H9 (cell line): ENCODE data around the gene TRAIP. TPM values are rescaled to one million over a fixed set of nuclear protein-coding genes. Genes with fewer than 3 reads are reported as not detected.

ENCODE experiments used
- DNase-seq: peaks from one replicate; pipeline ENCODE4 v3.0.0-alpha.2; 2017
- H2AFZ ChIP-seq: one replicate; pipeline ENCODE4 v1.6.1; 2013; ENCODE audit warnings: mild to moderate bottlenecking, low read length, control low read depth, moderate library complexity
- H2AK5ac ChIP-seq: 2 replicates; pipeline ENCODE4 v1.6.1; 2013; ENCODE audit warnings: low read length, control low read depth, mixed read lengths; ENCODE audit not compliant: insufficient read length
- H2BK120ac ChIP-seq: one replicate; pipeline ENCODE4 v1.6.1; 2013; ENCODE audit warnings: low read depth, mild to moderate bottlenecking, low read length, control low read depth, inconsistent platforms; ENCODE audit not compliant: poor library complexity, severe bottlenecking
- H2BK12ac ChIP-seq: 2 replicates; pipeline ENCODE4 v1.6.1; 2013; ENCODE audit warnings: low read length, control low read depth, mixed read lengths, low read depth; ENCODE audit not compliant: insufficient read length
- H2BK15ac ChIP-seq: 2 replicates; pipeline ENCODE4 v1.6.1; 2013; ENCODE audit warnings: low read depth, low read length, control low read depth
- H2BK20ac ChIP-seq: one replicate; pipeline ENCODE4 v1.6.1; 2013; ENCODE audit warnings: low read depth, mild to moderate bottlenecking, low read length, control low read depth, inconsistent platforms; ENCODE audit not compliant: poor library complexity, severe bottlenecking
- H2BK5ac ChIP-seq: 2 replicates; pipeline ENCODE4 v1.6.1; 2013; ENCODE audit warnings: low read length, control low read depth, mixed read lengths; ENCODE audit not compliant: insufficient read length
- H3K14ac ChIP-seq: 2 replicates; pipeline ENCODE4 v1.6.1; 2013; ENCODE audit warnings: low read length, control low read depth; ENCODE audit not compliant: insufficient read depth
- H3K18ac ChIP-seq: 2 replicates; pipeline ENCODE4 v1.6.1; 2013; ENCODE audit warnings: low read depth, mild to moderate bottlenecking, mixed read lengths, low read length, control low read depth; ENCODE audit not compliant: insufficient read length
- H3K23ac ChIP-seq: 2 replicates; pipeline ENCODE4 v1.6.1; 2013; ENCODE audit warnings: low read length, control low read depth, mixed read lengths, low read depth; ENCODE audit not compliant: insufficient read length
- H3K23me2 ChIP-seq: 2 replicates; pipeline ENCODE4 v1.6.1; 2013; ENCODE audit warnings: low read depth, mild to moderate bottlenecking, mixed read lengths, low read length, control low read depth; ENCODE audit not compliant: insufficient read length, poor library complexity, severe bottlenecking
- H3K27ac ChIP-seq: 2 replicates; pipeline ENCODE4 v1.5.1; 2013; ENCODE audit warnings: low read length, control low read depth, mixed read lengths, low read depth; ENCODE audit not compliant: insufficient read length
- H3K27me3 ChIP-seq: 2 replicates; pipeline ENCODE4 v1.6.1; 2013; ENCODE audit warnings: low read length, control low read depth, inconsistent platforms; ENCODE audit not compliant: insufficient read depth
- H3K4ac ChIP-seq: 2 replicates; pipeline ENCODE4 v1.6.1; 2013; ENCODE audit warnings: low read depth, mild to moderate bottlenecking, control low read depth, inconsistent platforms, low read length, moderate library complexity
- H3K4me1 ChIP-seq: 2 replicates; pipeline ENCODE4 v1.6.1; 2013; ENCODE audit warnings: low read length, control low read depth, inconsistent platforms; ENCODE audit not compliant: insufficient read depth
- H3K4me2 ChIP-seq: 2 replicates; pipeline ENCODE4 v1.6.1; 2013; ENCODE audit warnings: low read length, control low read depth, mixed read lengths; ENCODE audit not compliant: insufficient read length, insufficient read depth
- H3K56ac ChIP-seq: 2 replicates; pipeline ENCODE4 v1.6.1; 2013; ENCODE audit warnings: low read depth, mild to moderate bottlenecking, mixed read lengths, low read length, control low read depth; ENCODE audit not compliant: insufficient read length
- H3K79me1 ChIP-seq: 2 replicates; pipeline ENCODE4 v1.6.1; 2013; ENCODE audit warnings: low read depth, mild to moderate bottlenecking, moderate library complexity, low read length, control low read depth, inconsistent platforms; ENCODE audit not compliant: insufficient read depth, poor library complexity, severe bottlenecking
- H3K79me2 ChIP-seq: 2 replicates; pipeline ENCODE4 v1.6.1; 2013; ENCODE audit warnings: low read length, control low read depth, inconsistent platforms; ENCODE audit not compliant: insufficient read depth
- H3K9ac ChIP-seq: 2 replicates; pipeline ENCODE4 v1.6.1; 2013; ENCODE audit warnings: low read length, control low read depth, mixed read lengths; ENCODE audit not compliant: insufficient read length; ENCODE audit errors: extremely low read depth
- H3K9me3 ChIP-seq: one replicate; pipeline ENCODE4 v1.6.1; 2013; ENCODE audit warnings: low read depth, low read length, inconsistent platforms; ENCODE audit not compliant: control insufficient read depth
- H3T11ph ChIP-seq: one replicate; pipeline ENCODE4 v1.6.1; 2013; ENCODE audit warnings: mild to moderate bottlenecking, low read length, control low read depth, inconsistent platforms
- H4K20me1 ChIP-seq: one replicate; pipeline ENCODE4 v1.6.1; 2013; ENCODE audit not compliant: control insufficient read depth, insufficient read length, insufficient read depth
- H4K5ac ChIP-seq: 2 replicates; pipeline ENCODE4 v1.6.1; 2013; ENCODE audit warnings: low read depth, mild to moderate bottlenecking, mixed read lengths, low read length, control low read depth; ENCODE audit not compliant: insufficient read length
- H4K8ac ChIP-seq: replicated peaks from 2 replicates; pipeline ENCODE4 v1.6.1; 2013; ENCODE audit warnings: low read length, control low read depth, mixed read lengths, low read depth; ENCODE audit not compliant: insufficient read length
- H4K91ac ChIP-seq: 2 replicates; pipeline ENCODE4 v1.6.1; 2013; ENCODE audit warnings: low read depth, mild to moderate bottlenecking, moderate library complexity, mixed read lengths, low read length, control low read depth; ENCODE audit not compliant: insufficient read length
- H3K27ac Mint-ChIP-seq, 3 experiments: 2 replicates in 2 of 3; 3 replicates in 1 of 3; pipeline ENCODE4 v1.8.0; 2020 to 2021; ENCODE audit warnings: mixed read lengths in 3 of 3, mild to moderate bottlenecking in 1 of 3, moderate library complexity in 1 of 3
- H3K27me3 Mint-ChIP-seq: 2 replicates; pipeline ENCODE4 v1.8.0; 2021; ENCODE audit warnings: low read depth, mild to moderate bottlenecking, moderate library complexity, mixed read lengths
- H3K36me3 Mint-ChIP-seq, 3 experiments: 2 replicates in 2 of 3; 3 replicates in 1 of 3; pipeline ENCODE4 v1.8.0; 2020 to 2021; ENCODE audit warnings: low read depth in 3 of 3, mixed read lengths in 3 of 3; ENCODE audit not compliant: insufficient read depth in 1 of 3
- H3K4me1 Mint-ChIP-seq, 2 experiments: 2 replicates each; pipeline ENCODE4 v1.8.0; 2020; ENCODE audit warnings: mixed read lengths in 2 of 2
- H3K4me3 Mint-ChIP-seq, 2 experiments: 2 replicates in 1 of 2; 3 replicates in 1 of 2; pipeline ENCODE4 v1.8.0; 2020 to 2021; ENCODE audit warnings: mild to moderate bottlenecking in 2 of 2, mixed read lengths in 2 of 2, moderate library complexity in 1 of 2
- H3K9me3 Mint-ChIP-seq, 2 experiments: 2 replicates in 1 of 2; 3 replicates in 1 of 2; pipeline ENCODE4 v1.8.0; 2020; ENCODE audit warnings: mild to moderate bottlenecking in 2 of 2, mixed read lengths in 2 of 2, moderate library complexity in 1 of 2
- WGBS: extraction: QIAGEN DNeasy Blood & Tissue Kit; methylation state at CpG from one replicate; pipeline ENCODE4 v1.1.7; 2013; ENCODE audit warnings: missing lambda C conversion rate, low lambda C conversion rate, mixed read lengths; ENCODE audit not compliant: insufficient read length; ENCODE audit errors: extremely low coverage; 5-methylcytosine and 5-hydroxymethylcytosine counted together
- total RNA-seq: library from RNA; stranded (reverse); gene quantifications from 2 replicates; pipeline ENCODE4 v1.2.1, GENCODE V29; 2021
- TF ChIP-seq, protein P1 (sequence below): fragments of 200-600 bp; sonication (generic); conservative IDR thresholded peaks from 3 replicates; pipeline ENCODE4 v1.8.0; 2021; ENCODE audit warnings: antibody characterized with exemption, mild to moderate bottlenecking

Gene TRAIP
- total RNA-seq, 1 experiment from 2014 or later: 36.7 TPM

GRCh38 chr3:49902511-49903345 lies 46.4 kb upstream of the TRAIP start:
- no peak overlapping the region for H3K4me2 ChIP-seq
- H3K4me1 ChIP-seq: peaks cover 2% of the 10 kb centered on the region; the same call in 1 of the 2 replicates
- H4K20me1 ChIP-seq: no peaks in the 10 kb centered on the region
- no peak overlapping the region for H4K8ac ChIP-seq
- no peaks in the 10 kb centered on the region for H3K79me2 ChIP-seq
- H3K27me3 Mint-ChIP-seq: no peaks in the 10 kb centered on the region
- H3K4me3 Mint-ChIP-seq: peak overlapping the region; percentile 46 to 58; a peak in 3 of 5 replicates
- no peak overlapping the region for H2BK5ac ChIP-seq
- H3K27me3 ChIP-seq: no peaks in the 10 kb centered on the region
- H3K9me3 ChIP-seq: no peaks in the 10 kb centered on the region
- no peak overlapping the region for H3T11ph ChIP-seq
- H3K4ac ChIP-seq: no peak overlapping the region
- no peak overlapping the region for H4K91ac ChIP-seq
- H2BK120ac ChIP-seq: no peak overlapping the region
- TF ChIP-seq, protein P1, sequence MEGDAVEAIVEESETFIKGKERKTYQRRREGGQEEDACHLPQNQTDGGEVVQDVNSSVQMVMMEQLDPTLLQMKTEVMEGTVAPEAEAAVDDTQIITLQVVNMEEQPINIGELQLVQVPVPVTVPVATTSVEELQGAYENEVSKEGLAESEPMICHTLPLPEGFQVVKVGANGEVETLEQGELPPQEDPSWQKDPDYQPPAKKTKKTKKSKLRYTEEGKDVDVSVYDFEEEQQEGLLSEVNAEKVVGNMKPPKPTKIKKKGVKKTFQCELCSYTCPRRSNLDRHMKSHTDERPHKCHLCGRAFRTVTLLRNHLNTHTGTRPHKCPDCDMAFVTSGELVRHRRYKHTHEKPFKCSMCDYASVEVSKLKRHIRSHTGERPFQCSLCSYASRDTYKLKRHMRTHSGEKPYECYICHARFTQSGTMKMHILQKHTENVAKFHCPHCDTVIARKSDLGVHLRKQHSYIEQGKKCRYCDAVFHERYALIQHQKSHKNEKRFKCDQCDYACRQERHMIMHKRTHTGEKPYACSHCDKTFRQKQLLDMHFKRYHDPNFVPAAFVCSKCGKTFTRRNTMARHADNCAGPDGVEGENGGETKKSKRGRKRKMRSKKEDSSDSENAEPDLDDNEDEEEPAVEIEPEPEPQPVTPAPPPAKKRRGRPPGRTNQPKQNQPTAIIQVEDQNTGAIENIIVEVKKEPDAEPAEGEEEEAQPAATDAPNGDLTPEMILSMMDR: no peak
- no peak overlapping the region for H2BK15ac ChIP-seq
- H3K27ac ChIP-seq: no peak overlapping the region
- H3K23me2 ChIP-seq: no peaks in the 10 kb centered on the region
- DNase-seq: no peak
- H3K23ac ChIP-seq: no peak overlapping the region
- H2AFZ ChIP-seq: no peak overlapping the region
- H2BK12ac ChIP-seq: no peak overlapping the region
- H3K9me3 Mint-ChIP-seq: no peaks in the 10 kb centered on the region; a peak in 1 of 5 replicates
- peaks cover 19 to 35% of the 10 kb centered on the region in 2 experiments for H3K4me1 Mint-ChIP-seq
- H3K27ac Mint-ChIP-seq: no peak overlapping the region
- no peaks in the 10 kb centered on the region for H3K79me1 ChIP-seq
- no peak overlapping the region for H3K18ac ChIP-seq
- H3K36me3 Mint-ChIP-seq: no peaks in the 10 kb centered on the region; a peak in 2 of 7 replicates
- no CpG with 5 or more reads among the region's 44 CpGs for WGBS
- no peak overlapping the region for H4K5ac ChIP-seq
- no peak overlapping the region for H2BK20ac ChIP-seq
- no peak overlapping the region for H3K56ac ChIP-seq
- no peak overlapping the region for H2AK5ac ChIP-seq
- H3K9ac ChIP-seq: no peak overlapping the region
- H3K14ac ChIP-seq: no peak overlapping the region
